Cerebellar cortex (tissue), 1 donor: ENCODE measurements around the gene PAX8.

Experiments
- DNase-seq: peaks from one replicate; pipeline ENCODE4 v3.0.0-alpha.2; 2015; ENCODE audit warnings: low spot score

The PAX8 gene

DNA sequence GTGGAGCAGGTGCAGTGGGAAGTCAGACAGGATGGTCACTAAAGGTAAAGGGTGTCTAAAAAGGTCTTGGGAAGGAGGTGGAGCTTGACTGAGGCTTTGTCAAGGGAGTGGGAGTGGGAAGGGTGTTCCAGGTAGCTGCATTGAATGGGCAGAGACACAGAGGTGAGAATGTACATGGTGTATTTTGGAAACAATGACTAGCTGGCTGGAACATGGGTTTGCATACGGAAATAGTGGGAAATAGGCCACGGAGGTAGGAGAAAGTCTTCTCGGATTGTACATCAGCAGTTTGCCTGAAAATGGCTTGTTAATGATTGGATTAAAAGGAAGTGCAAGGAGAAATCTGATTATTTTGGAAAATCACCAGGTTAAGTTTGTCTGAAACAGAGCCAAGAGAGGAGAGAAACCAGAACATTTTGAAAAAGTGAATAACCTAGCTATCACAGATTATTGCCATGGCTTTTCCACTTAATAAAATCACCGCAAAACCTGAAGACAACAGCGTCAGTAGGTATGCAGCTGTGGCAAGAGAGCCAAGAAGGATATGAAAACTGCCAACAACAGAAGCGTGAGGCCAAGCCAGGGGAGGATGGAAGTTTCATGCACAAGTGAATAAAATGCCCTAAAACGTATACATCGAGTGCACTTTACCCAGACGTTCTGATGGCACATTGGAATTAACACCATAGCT lies 13.9 kb downstream of the PAX8 start:
- DNase-seq = no peak

DNA sequence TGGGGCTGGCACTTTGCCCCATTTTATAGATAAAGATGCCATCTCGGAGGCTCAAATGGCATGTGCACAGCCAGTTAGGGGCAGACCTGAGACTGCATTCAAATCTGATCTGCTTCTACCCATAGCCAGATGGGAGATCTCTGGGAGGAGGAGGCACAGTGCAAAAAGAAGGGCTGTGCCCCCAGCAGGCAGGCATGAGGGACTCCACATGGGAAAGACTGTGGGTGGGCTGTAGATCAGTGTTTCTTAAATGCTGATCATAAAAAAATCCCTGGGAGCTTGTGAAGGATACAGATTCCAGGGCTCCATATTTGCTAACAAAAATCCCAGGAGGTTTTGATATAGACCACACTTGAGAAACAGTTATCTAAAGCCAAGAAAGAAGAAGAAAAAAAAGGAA lies 15.2 kb downstream of the PAX8 start:
- no peak for DNase-seq

DNA sequence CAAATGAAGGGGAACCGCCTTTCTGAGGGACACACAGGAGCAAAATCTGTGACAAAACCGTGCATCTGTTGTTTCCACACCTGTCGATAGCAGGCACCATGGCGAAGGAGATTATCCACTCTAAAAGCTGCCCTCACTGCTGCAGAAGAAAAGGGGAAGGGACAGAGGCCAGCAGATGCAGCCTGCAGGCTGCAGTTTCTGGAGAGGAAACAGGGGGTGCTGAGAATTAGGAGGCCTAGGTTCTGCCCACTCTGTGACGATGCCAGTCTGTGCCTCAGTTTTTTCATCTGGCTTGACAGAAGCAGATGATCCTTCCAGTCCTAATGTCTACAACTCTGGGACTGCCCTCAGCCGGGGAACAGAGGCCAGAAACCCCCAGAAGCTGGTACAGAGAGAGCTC lies 17.7 kb downstream of the PAX8 start:
- no peak for DNase-seq

DNA sequence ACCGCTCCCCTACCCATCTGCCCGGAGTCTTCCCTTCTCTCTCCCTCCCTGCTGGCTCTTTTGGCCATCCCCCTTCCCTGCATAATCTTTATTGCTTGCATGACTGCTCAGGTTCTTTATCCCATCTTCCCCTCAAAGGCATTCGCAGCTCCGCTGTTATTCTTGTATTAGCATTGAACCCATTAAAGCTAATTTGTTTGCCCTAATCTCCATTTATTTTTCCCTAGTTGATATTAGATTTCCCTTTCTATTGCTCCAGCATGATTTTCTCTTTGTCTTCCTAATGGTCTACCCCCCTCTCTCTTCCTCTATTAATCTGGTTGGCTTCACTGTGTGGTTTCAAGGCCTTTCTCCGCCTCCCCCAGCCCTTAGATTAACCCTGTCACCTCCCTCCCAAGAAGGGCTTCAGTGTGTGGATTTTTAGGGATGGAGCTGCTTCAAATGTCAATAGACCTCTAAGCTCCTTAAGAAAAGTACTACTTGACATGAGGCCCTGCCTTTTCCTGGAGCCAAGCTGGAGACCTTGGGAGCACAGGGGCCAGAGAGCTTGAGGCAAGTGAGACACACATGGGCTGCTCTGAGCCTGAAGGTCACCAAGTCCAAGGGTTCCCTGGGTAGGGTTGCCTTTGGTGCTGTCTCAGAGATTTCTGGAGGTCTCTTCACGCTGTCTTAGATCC lies 20.1 kb downstream of the PAX8 start:
- DNase-seq = no peak

DNA sequence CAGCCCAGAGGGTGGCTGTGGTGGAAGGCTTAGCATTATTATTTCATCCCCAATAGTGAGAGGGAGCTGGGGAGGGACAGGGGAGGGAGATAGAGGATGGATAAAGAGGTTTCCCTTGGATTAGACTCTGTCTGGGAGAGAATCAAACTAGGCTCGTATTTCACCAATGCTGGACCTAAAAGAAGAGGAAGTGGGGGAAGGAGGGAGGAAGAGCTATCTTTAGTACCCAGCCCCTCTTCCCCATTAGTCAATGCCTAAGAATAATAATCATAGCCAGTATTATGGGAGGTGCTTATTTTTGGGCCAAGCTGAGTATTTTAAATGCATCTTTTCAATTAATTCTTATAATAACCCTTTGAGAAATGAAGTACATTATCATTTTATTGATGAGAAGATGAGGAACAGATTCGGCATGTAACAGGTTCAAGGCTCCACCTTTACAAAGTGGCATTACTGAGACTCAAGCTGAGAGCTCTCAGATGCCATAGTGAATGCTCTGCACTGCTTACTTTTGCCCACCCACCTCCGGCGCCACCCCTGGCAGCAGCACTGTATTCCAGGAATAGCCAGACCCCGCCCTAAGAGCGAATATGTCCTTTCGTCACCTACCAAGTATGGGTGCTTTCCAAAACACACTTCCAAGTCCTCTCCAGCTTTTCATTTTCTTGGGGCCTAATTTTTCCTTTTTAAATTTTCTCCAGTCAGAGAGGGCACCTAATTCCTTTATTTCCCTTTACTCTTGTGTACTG lies 21.0 kb downstream of the PAX8 start:
- DNase-seq = no peak

DNA sequence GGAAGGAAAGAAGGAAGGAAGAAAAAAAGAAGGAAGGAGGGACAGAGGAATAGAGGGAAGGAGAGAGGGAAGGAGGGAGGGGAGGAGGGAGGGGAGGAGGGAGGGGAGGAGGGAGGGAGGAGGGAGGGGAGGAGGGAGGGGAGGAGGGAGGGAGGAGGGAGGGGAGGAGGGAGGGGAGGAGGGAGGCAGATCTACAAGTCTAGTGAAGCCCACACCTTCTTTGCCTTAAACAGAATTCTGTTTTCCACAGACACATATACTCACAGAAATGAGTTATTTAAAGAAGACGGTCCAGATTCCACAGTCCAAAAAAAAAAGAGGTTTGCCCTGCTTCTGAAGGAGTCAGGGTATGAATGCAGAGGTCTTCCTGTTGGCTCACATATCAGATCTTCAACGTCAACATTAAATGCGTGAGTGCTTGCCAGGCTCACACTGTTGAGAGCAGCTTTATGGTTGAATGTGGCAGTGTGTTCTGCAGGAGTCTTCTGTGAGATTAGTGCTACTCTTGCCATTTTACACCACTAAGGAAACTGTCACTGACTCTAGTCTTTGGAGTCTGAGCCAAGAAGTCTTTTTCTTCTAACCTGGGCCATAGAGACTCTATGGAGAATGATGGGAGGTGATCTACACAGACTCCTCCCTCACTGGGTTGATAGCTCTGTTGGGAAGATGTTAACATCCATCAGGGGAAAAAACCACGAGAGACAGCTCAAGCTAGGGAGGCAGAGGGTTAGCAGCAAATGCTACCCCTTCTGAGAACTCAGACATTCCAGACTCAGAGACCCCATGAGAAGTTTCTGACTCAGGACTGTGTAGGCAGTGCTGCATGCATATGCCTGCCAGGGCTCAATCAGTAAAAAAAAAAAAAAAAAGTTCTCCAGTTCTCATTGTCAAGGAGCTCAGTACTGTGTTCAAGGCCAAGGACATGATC lies 23.3 kb downstream of the PAX8 start:
- DNase-seq = no peak

DNA sequence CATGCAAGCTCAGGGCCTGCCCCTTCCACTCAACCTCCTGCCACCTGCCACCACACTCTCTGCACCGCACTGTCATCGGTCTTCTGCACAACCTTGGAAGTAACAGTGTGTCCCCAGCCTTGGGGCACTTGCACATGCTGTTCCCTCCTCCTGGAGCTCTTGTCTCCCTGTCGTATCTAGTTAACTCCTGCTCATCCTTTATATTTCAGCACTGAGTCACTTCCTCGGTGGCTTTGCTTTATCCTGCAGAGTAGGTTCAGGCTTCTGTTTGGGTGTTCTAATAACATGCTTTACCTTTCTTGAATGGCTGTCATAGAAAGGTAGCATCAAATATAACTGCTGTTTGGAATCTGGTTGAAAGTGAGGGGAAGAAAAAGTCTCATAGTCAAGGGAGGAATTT lies 25.3 kb downstream of the PAX8 start:
- no peak for DNase-seq

DNA sequence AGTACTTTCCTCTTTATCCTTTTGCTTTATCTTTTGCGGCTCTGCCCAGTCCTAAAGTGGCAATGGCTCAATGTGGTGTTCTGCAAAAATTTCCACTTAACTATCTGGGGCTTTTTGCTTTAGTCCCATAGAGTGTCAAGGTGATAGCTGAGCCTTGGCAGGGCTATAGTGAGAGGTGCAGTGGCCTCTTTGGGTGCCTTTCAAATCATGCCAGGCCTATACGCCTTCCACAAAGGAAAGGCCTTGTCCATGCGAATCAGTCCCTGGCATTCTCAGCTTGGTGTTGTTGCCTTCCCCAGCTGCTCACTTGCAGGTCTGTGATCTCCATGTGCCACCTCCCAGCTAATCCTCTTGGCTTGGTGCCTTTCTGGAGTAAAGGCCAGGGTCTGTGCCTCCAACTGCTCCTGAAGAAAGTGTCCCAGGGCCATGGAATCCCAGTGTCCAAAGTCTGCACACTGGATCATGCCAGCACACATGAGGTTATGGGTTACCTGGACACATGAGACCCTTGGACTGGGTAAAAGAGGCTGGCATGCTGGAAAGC lies 26.6 kb downstream of the PAX8 start:
- no peak for DNase-seq

DNA sequence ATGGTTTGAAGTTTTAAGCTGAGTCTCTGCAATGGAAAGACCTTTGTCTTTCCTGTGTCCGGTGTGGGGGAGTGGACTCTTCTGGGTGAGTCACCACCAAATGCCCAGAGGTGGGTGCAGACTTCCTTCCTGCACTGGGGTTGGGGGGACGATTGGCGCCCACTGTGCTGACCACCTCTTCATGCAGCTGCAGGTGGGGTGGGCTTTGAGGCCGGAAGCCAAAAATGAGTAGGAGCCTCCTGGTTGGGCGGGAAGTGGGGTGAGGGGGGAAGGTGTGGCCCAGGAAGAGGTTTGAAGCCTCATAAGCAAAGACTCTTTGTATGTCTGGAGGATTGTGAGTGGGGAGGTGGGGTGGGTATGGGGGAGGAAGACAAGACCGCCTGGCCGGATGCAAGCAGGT lies 27.6 kb downstream of the PAX8 start:
- no peak for DNase-seq

DNA sequence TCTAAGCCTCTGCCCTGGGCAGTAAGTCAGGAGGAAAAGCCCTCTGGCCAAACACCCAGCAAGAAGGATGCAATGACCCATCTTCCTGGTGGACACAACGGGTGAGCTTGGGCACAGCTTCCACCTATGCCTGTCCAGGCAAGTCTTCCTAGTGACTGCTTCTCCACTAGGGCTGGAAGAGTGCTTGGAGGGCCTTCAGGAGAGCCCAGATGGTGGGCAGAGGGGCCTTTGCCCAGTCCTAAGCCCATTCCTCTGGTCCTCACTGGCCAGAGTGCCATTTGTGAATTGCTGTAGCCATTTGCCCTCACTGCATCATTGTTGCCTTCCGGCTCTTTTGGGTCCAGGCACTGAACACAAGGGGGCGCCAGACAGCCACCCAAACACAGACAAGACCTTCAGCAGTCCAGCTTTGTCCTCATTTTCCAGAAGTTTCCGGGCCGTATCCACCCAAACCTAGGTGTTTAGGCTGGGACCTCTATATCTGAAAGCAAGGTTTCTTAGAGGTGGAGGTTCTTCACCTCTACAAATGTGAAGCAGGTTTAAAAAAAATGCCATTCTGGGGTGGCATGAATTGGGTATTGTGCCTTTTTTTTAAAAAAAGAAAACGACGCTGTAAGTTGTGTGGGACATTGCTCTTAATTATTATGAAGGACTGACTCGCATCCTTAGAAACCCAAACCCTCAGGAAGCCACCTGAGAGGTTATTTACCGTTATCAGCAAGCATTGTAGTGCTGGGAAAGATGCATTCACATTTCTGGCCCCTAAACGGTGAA lies 29.5 kb downstream of the PAX8 start:
- peak; percentile 42 for DNase-seq

DNA sequence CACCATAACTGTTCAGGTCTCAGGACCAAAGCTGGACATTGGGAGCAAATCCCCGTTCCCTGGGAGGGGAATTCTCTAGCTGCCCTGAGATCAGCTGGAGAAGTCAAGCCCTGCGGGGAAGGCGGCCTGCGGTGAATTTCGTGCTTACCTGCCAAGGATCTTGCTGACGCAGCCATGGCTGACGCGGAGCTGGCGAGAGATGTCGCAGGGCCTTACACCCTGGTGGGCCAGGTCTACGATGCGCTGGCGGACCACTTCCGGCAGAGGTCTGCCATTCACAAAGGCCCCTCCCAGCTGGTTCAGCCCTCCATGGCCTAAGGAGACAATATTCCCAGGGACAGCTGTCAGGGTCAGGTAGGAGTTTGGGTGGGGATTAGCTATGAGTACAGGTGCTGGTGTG lies 32.1 kb downstream of the PAX8 start:
- no peak for DNase-seq

DNA sequence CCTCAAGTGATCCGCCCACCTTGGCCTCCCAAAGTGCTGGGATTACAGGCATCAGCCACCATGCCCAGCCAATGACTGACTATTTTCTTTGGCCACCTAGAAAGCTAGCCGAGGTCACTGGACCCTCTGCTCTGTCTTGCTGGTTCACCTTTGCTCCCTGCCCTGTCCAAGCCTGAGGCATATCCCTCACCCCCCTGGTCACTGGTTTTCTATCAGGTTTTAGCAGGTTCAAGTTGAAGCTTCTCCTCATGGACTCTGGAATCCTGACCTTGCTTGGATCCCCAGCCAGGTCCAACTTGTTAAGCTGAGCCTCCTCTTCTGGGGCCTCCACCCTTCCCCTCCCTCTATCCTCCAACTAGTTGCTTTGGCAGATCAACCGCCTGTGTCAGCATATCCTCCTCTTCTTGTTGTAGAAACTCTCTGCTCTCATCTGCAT lies 33.4 kb downstream of the PAX8 start:
- DNase-seq = no peak

DNA sequence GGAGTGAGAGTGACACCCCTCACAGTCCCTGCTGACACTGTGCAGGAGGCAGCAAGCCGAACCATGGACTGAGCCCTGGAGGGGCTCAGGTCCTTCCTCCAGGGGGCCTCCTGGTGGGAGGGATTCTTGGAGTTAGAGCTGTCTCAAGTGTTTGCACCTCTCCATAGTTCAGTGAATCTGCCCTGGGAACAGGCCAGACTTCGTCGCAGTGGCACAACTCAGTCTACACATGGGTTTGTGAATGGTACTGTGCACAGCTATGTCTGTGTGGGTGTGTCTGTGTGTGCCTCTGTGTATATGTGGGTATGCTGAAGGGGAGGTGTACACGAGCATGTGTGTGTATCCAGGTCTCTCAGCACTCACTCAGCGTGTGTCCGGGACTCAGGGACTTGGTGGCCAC lies 36.4 kb downstream of the PAX8 start:
- no peak for DNase-seq

DNA sequence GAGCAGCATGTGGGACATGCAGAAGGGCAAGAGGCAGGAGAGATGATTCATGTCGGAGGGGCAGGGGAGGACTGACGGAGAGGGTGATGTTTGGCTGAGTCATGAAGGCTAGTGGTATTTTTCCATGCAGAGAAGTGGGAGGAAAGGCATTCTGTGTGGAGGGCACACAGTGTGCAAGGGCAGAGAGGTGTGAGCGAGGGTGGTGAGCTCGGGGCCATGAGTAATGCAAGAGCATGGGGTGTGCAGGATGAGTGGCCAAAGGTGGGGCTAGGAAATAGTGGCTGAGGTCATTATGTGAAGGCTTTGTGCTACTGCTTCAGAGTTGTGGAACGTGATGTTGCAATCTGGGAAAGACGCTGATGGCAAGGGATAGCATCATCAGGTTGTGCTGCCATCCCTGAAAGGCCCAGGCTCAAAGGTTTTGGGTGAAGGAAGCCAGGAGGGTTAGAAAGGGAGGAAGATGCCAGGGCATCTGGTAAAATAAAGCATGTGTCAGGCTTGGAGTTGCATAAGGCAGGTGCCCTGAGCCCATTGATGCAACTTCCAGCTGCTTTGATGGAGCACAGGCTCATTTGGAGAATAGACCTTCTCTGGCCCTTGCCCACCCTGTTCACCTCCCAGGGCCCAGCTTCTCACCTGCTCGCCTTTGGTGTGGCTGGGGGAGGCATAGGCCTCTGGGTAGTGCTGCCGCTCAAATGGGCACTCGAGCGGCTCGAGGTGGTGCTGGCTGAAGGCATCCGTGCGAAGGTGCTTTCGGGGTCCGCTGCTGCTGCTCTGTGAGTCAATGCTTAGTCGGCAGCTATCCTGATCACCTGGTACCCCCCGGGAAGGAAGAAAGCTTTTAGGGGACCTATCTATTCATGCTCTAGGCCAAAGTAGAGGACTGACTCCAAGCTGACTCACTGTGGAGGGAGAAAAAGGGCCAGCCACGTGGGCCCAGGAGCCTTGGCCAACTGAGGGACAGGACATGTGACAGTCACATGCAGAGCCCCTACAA lies 37.5 kb downstream of the PAX8 start:
- peak; percentile 3 for DNase-seq

DNA sequence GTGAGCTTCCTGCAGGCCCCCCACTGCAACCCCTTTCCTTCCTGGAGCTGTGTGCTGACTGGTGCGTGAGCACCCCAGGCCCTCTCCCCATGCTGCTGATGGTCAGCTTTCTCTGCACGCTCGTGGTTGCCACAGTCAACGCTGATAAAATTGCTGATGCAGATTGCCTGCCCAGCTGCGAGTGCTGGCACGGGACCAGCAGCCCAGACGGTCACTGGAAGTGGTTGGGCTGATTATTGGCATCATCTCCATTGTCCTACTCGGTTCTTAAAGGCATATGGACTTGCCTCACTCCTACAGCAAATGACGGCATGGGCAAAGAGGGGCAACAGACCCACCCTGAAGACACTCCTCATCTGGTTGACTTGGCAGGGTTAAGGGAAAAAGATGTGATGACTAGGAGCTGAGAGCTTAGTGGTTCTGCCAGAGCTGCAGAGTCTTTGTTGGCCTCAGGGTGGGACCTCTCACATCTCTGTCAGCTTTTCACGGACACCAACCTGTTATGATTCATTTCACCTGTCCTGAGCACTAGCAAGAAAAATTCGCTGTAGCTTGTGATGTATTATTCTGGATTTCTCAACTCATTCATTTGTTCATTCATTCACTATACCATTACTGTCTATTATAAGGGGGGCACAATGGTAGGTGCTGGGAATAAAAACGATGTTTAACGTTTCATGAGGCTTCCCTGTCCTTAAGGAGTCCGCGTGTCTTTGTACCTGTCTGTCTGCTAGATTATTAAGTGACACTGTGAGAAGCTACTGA lies 38.4 kb downstream of the PAX8 start:
- DNase-seq = peak; percentile 61

DNA sequence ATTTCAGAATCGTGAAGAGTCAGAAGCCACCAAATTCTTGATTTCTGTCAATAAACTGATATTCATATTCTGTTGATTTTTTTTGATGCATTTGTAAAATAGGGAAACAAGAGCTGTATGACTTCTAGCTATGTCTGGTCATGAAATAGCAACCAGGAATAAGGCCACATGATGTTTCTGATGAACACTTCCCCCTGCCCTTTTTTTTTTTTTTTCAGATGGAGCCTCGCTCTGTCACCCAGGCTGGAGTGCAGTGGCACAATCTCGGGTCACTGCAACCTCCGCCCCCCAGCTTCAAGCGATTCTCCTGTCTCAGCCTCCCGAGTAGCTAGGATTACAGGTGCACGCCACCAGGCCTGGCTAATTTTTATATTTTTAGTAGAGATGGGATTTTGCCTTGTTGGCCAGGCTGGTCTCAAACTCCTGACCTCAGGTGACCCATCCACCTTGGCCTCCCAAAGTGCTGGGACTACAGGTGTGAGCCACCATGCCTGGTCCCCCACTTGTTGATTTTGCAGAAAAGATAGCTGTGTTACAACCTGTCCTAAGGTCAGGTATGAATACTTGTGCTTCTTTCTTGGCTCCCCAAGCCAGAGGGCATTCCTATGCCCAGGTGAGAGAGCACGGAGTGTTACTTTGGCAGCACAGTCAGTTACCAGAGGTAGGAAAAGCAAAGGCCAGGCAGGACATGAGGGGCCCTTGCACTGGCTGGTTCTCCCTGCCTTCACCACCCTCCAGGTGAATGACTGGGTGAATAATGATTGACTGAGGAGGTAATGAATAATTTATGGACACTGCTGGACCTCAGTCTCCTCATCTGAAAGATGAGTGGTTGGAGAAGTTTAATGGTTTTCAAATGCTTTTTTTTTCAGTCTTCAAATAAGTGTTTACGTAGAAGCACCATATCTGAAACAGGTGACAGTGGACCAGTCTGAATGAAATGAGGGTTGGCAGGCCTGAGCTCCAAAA lies 39.6 kb downstream of the PAX8 start:
- DNase-seq = no peak

DNA sequence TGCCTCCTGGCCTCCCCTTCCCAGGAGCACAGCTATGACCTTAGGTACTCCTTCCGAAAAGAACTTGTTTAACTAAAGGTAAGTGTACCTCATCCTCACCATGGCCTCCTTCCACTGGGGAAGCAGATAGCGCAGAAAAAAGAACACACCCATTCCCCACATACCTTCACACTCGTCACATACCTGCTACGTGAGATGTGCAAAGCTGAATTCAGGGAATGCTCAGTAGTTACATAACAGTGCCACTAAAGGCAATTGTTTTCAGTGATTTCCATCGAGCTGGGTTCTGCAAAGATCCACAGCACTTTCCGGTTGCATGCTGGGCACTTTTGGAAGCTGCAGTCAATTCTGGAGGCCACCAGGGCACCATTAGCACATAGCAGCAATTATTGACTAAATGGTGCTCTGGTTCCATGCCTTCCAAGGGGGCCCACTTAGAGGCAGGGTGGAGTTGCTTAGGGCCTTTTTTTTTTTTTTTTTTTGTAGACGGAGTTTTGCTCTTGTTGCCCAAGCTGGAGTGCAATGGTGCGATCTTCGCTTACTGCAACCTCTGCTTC lies 41.0 kb downstream of the PAX8 start:
- no peak for DNase-seq
